GM12878 (cell line): Measurements from ENCODE around the gene ZKSCAN1. TPM values are rescaled to one million over a fixed set of nuclear protein-coding genes. Genes with fewer than 3 reads are reported as not detected.
A peak's percentile ranks its signal among the peaks of the same experiment; 100 is the strongest.

ENCODE experiments used
- BCL11A ChIP-seq: IDR thresholded peaks from 2 replicates; pipeline ENCODE4 v1.6.1; 2011; ENCODE audit warnings: low read depth, low read length
- GABPA ChIP-seq: IDR thresholded peaks from 2 replicates; pipeline ENCODE4 v1.6.1; 2014; ENCODE audit warnings: antibody characterized with exemption, low read depth, mild to moderate bottlenecking, inconsistent platforms
- JUND ChIP-seq: IDR thresholded peaks from 2 replicates; pipeline ENCODE4 v1.6.1; 2012; ENCODE audit warnings: low read depth, mild to moderate bottlenecking, low read length, improper control_type of control experiment, moderate library complexity
- MTA3 ChIP-seq: IDR thresholded peaks from 2 replicates; pipeline ENCODE4 v1.6.1; 2012; ENCODE audit warnings: low read length, inconsistent platforms, borderline replicate concordance
- MYC ChIP-seq: IDR thresholded peaks from 2 replicates; pipeline ENCODE4 v1.6.1; 2011; ENCODE audit warnings: mild to moderate bottlenecking, low read length, moderate library complexity, inconsistent platforms; ENCODE audit not compliant: insufficient read depth, insufficient replicate concordance, insufficient read length, severe bottlenecking
- NBN ChIP-seq: fragments of 450-650 bp; IDR thresholded peaks from 2 replicates; pipeline ENCODE4 v1.6.1; 2016
- NR2C1 ChIP-seq: fragments of 450-650 bp; IDR thresholded peaks from 2 replicates; pipeline ENCODE4 v1.6.1; 2017; ENCODE audit warnings: antibody characterized with exemption, mild to moderate bottlenecking, moderate library complexity
- PAX5 ChIP-seq: IDR thresholded peaks from 2 replicates; pipeline ENCODE4 v1.6.1; 2011; ENCODE audit warnings: low read depth, low read length, borderline replicate concordance
- POLR2AphosphoS5 ChIP-seq: IDR thresholded peaks from 2 replicates; pipeline ENCODE4 v1.6.1; 2011; ENCODE audit warnings: mild to moderate bottlenecking, low read length, inconsistent platforms
- RUNX3 ChIP-seq: IDR thresholded peaks from 2 replicates; pipeline ENCODE4 v1.6.1; 2012; ENCODE audit warnings: low read length, inconsistent platforms
- SIN3A ChIP-seq: IDR thresholded peaks from 2 replicates; pipeline ENCODE4 v1.6.1; 2012; ENCODE audit warnings: low read depth, low read length, improper control_type of control experiment
- STAT1 ChIP-seq: fragments of 450-650 bp; conservative IDR thresholded peaks from 2 replicates; pipeline ENCODE4 v1.6.1; 2014; ENCODE audit warnings: antibody characterized with exemption, mild to moderate bottlenecking
- TCF12 ChIP-seq: IDR thresholded peaks from 2 replicates; pipeline ENCODE4 v1.6.1; 2011; ENCODE audit warnings: low read depth, mild to moderate bottlenecking, low read length
- YY1 ChIP-seq: IDR thresholded peaks from 2 replicates; pipeline ENCODE4 v1.6.1; 2011; ENCODE audit warnings: low read depth, mild to moderate bottlenecking, low read length
- ZBTB11 ChIP-seq: fragments of 450-650 bp; formaldehyde crosslinking; IDR thresholded peaks from 2 replicates; pipeline ENCODE4 v1.5.0; 2022; ENCODE audit warnings: mild to moderate bottlenecking, missing genetic modification characterization
- ZNF592 ChIP-seq: fragments of 450-650 bp; IDR thresholded peaks from 2 replicates; pipeline ENCODE4 v1.6.1; 2017; ENCODE audit warnings: mild to moderate bottlenecking, moderate library complexity
- ZSCAN29 ChIP-seq: fragments of 450-650 bp; IDR thresholded peaks from 2 replicates; pipeline ENCODE4 v1.6.1; 2017; ENCODE audit warnings: mild to moderate bottlenecking, moderate library complexity
- polyA plus RNA-seq, 11 experiments: library from polyadenylated mRNA; depleted of rRNA in 4 of 11; unstranded in 6 of 11; stranded (reverse) in 5 of 11; fragments of >200 nt; fragmentation: Nextera tagmentation in 4 of 11; fragmentation: Illumina TruSeq in 1 of 11; extraction: Ambion mirVana in 4 of 11; extraction: Trizol in 1 of 11; gene quantifications; 1 replicate in 1 of 11; 2 replicates in 10 of 11; pipeline versions ENCODE4 v1.2.1 to v1.2.3, GENCODE V29; 2011 to 2016; ENCODE audit warnings: inconsistent platforms in 2 of 11, missing spikeins in 2 of 11, low read depth in 1 of 11
- total RNA-seq, 4 experiments: library from RNA; depleted of rRNA in 3 of 4; stranded (reverse); fragments of >200 nt in 3 of 4; fragmentation: Illumina TruSeq in 1 of 4; extraction: Trizol in 1 of 4; gene quantifications; 2 replicates each; pipeline versions ENCODE4 v1.2.1 to v1.2.3, GENCODE V29; 2013 to 2021
- TF ChIP-seq, protein P1 (sequence below): fragments of 450-650 bp; IDR thresholded peaks from 2 replicates; pipeline ENCODE4 v1.6.1; 2016; ENCODE audit warnings: mild to moderate bottlenecking
- TF ChIP-seq, protein P2 (sequence below): IDR thresholded peaks from 2 replicates; pipeline ENCODE4 v1.6.1; 2011; ENCODE audit warnings: borderline replicate concordance, low read depth, mild to moderate bottlenecking, moderate library complexity, mixed read lengths, low read length; ENCODE audit not compliant: insufficient read depth; ENCODE audit errors: extremely low read length

Gene ZKSCAN1
- total and polyA plus RNA-seq, 10 of the 15 experiments (the other 5 are each of a cell fraction or from before 2014, with no cell fraction given), result 3.2 to 34.4 (median 18.1) TPM

DNA sequence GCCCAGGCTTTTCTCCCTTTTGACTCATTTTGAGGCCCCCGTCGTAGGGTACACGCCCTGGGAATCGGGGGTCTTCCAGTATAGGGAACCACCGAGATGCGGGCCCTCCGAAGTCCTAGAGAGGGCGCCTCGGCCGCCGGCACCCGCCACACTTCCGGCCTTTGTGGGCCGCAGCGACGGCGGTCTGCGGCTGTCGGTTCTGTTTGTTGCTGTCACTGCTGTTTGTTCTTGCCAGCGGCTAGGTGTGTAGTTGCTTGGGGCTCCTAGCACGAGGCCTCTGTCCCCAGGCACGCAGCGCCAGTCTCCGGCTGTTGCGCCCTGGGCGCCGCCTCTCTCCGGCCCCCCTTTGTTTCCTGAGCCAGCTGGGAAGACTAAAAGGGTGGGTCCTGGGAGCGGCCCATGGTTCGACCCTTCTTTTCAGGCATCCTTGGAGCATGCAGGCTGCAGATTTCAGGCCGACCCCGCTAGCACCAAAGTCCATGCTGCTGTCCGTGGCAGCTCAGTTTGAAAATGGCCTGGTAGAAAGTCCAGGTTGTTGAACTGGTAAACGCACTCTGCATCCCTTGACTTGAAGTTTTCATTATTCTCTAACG, 17.8 kb upstream of the ZKSCAN1 start (continued):
- TF ChIP-seq ZNF592, result 0 out of 2 replicates have a peak, but pooled peaks have one; percentile 55
- TF ChIP-seq GABPA, result peak; percentile 75
- TF ChIP-seq MTA3, result no peak
- no peak for TF ChIP-seq MYC
- no peak for TF ChIP-seq ZSCAN29
- TF ChIP-seq BCL11A, result no peak
- TF ChIP-seq JUND, result no peak
- TF ChIP-seq POLR2AphosphoS5, result peak; percentile 71
- no peak for TF ChIP-seq ZBTB11 (CRISPR knock-in tag)
- TF ChIP-seq, protein P1, sequence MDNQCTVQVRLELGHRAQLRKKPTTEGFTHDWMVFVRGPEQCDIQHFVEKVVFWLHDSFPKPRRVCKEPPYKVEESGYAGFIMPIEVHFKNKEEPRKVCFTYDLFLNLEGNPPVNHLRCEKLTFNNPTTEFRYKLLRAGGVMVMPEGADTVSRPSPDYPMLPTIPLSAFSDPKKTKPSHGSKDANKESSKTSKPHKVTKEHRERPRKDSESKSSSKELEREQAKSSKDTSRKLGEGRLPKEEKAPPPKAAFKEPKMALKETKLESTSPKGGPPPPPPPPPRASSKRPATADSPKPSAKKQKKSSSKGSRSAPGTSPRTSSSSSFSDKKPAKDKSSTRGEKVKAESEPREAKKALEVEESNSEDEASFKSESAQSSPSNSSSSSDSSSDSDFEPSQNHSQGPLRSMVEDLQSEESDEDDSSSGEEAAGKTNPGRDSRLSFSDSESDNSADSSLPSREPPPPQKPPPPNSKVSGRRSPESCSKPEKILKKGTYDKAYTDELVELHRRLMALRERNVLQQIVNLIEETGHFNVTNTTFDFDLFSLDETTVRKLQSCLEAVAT, result no peak; the same call in 1 of the 2 replicates
- TF ChIP-seq, protein P2, sequence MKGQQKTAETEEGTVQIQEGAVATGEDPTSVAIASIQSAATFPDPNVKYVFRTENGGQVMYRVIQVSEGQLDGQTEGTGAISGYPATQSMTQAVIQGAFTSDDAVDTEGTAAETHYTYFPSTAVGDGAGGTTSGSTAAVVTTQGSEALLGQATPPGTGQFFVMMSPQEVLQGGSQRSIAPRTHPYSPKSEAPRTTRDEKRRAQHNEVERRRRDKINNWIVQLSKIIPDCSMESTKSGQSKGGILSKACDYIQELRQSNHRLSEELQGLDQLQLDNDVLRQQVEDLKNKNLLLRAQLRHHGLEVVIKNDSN, result no peak
- no peak for TF ChIP-seq STAT1
- TF ChIP-seq NBN, result no peak
- no peak for TF ChIP-seq SIN3A
- TF ChIP-seq YY1, result peak; percentile 79; the same call in 1 of the 2 replicates
- peak; percentile 31; the same call in 1 of the 2 replicates for TF ChIP-seq PAX5
- peak; percentile 42; the same call in 1 of the 2 replicates for TF ChIP-seq TCF12
- peak; percentile 51 for TF ChIP-seq NR2C1
- peak; percentile 87 for TF ChIP-seq RUNX3
